Neural crest cell (in vitro differentiated cells): ENCODE data around the gene SERHL2. TPM values are rescaled to one million over a fixed set of nuclear protein-coding genes. Genes with fewer than 3 reads are reported as not detected.
"Not testable (repeated sequence)": the region's sequence is repeated elsewhere in the genome, so short reads cannot be mapped to it uniquely, and the experiment has no call there.

ENCODE experiments used
- DNase-seq: peaks from one replicate; pipeline ENCODE4 v3.0.0; 2021; ENCODE audit warnings: low read depth, mixed read lengths, low spot score
- H3K27ac Mint-ChIP-seq: one replicate; pipeline ENCODE4 v1.8.0; 2021; ENCODE audit warnings: mild to moderate bottlenecking, mixed read lengths; ENCODE audit not compliant: unreplicated experiment
- H3K27me3 Mint-ChIP-seq: 2 replicates; pipeline ENCODE4 v1.8.0; 2021; ENCODE audit warnings: low read depth, mild to moderate bottlenecking, mixed read lengths
- H3K36me3 Mint-ChIP-seq: 2 replicates; pipeline ENCODE4 v1.8.0; 2021; ENCODE audit warnings: low read depth, mild to moderate bottlenecking, mixed read lengths
- H3K4me1 Mint-ChIP-seq: 2 replicates; pipeline ENCODE4 v1.8.0; 2021; ENCODE audit warnings: mixed read lengths
- H3K4me3 Mint-ChIP-seq: one replicate; pipeline ENCODE4 v1.8.0; 2021; ENCODE audit warnings: mild to moderate bottlenecking, mixed read lengths
- H3K9me3 Mint-ChIP-seq: 2 replicates; pipeline ENCODE4 v1.8.0; 2021; ENCODE audit warnings: mixed read lengths
- long read RNA-seq: library from polyadenylated mRNA; unstranded; transcript quantifications from one replicate; pipeline ENCODE4 v2.0.0, GENCODE V29; 2020
- total RNA-seq: library from RNA; stranded (reverse); gene quantifications from 2 replicates; pipeline ENCODE4 v1.2.1, GENCODE V29; 2021
- TF ChIP-seq, protein P1 (sequence below): fragments of 200-600 bp; sonication (generic); conservative IDR thresholded peaks from 2 replicates; pipeline ENCODE4 v1.5.0; 2021; ENCODE audit warnings: antibody characterized with exemption, mild to moderate bottlenecking

SERHL2 gene, protein sequence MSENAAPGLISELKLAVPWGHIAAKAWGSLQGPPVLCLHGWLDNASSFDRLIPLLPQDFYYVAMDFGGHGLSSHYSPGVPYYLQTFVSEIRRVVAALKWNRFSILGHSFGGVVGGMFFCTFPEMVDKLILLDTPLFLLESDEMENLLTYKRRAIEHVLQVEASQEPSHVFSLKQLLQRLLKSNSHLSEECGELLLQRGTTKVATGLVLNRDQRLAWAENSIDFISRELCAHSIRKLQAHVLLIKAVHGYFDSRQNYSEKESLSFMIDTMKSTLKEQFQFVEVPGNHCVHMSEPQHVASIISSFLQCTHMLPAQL
- total RNA-seq = 0.36 and 0.63 TPM in 2 replicates
- long read RNA-seq, partial matches to known transcripts = 0 of 3 reads
- long read RNA-seq, other reads (novel, unspliced or antisense) = 3 of 3 reads

DNA sequence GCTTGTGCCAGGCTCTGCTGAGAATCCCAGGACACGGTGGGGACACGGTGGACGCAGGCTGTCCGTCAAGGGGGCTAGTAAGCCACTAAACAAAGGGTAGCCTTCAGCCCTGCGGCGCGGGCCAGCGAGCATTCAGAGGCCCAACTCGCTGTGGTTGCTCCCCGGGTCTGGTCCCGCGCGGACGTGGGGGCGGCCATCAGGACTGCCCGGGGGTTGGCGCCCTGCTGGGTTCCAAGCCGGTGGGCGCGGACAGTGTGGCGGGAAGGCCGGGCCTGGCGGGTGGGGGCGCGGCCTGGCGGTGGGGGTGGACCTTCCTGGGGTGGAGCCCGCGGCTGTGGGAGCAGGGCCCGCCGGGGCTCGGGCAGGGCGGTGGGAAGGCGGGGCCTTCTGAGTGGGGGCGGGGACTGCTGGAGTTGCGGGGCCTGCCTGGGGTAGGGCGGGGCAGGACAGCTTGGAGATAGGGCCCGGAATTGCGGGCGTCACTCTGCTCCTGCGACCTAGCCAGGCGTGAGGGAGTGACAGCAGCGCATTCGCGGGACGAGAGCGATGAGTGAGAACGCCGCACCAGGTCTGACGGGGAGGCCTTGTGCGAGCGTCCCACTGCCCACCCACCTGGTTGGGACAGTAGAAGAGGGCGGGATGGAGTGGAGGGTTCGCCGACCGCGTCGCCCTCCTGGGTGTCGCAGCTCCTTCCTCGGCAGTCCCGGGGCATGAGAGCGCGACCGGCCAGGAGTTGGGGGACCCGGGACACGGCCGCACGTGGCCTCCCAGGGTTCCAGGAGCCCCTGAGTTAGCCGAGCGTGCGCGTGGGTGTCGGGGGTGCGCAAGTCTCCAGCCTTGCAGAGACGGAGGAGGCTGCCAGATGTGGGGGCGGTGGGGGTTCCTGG lies at the start of gene SERHL2:
Gene SERHL2, plus strand, starts transcription at position 482 of the 887 bp plus-strand sequence. Its CDS starts 65 bp downstream, at position 547.
- H3K27ac Mint-ChIP-seq = peak within 1 kb of the TSS; percentile 88
- TF ChIP-seq, protein P1, sequence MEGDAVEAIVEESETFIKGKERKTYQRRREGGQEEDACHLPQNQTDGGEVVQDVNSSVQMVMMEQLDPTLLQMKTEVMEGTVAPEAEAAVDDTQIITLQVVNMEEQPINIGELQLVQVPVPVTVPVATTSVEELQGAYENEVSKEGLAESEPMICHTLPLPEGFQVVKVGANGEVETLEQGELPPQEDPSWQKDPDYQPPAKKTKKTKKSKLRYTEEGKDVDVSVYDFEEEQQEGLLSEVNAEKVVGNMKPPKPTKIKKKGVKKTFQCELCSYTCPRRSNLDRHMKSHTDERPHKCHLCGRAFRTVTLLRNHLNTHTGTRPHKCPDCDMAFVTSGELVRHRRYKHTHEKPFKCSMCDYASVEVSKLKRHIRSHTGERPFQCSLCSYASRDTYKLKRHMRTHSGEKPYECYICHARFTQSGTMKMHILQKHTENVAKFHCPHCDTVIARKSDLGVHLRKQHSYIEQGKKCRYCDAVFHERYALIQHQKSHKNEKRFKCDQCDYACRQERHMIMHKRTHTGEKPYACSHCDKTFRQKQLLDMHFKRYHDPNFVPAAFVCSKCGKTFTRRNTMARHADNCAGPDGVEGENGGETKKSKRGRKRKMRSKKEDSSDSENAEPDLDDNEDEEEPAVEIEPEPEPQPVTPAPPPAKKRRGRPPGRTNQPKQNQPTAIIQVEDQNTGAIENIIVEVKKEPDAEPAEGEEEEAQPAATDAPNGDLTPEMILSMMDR = no peak
- H3K4me3 Mint-ChIP-seq = peak within 1 kb of the TSS; percentile 86
- peaks cover 4% of the 10 kb centered on the region for H3K9me3 Mint-ChIP-seq
- no peaks in the 10 kb centered on the region for H3K36me3 Mint-ChIP-seq
- H3K4me1 Mint-ChIP-seq = peaks cover 11% of the 10 kb centered on the region
- DNase-seq = peak; percentile 94
- peaks cover 18% of the 10 kb centered on the region for H3K27me3 Mint-ChIP-seq

DNA sequence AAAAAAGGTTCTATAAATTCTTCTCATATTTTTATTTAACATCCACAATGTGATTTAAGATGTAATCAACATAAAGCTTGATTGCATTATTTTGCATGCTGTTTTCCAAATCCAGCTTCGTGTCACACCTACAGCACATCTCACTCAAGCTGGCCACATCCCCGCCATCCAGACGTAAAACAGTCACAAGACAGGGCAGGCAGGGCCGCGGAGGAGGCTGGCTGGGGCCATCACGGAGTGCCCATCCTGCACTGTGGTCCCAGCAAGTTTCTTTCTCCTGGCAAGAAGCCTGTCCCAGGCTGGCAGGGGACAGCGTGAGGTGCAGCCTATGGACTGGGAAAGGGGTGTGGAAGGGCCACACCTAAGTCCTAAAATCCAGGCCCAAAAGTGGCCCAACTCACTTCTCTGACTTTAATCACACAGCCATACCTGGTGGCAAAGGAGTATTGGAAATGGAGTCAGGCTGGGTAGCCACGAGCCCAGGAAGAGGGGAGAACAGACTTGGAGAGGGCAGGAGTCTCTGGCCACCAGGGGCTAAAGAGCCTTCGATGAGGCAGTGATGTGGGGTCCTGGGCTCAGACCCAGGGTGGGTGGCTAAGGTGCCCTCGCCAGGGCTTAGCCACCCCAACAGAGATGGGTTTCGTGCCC lies 45.3 kb upstream of the SERHL2 start:
- not testable (repeated sequence) for H3K4me1 Mint-ChIP-seq, DNase-seq, H3K36me3 Mint-ChIP-seq, H3K9me3 Mint-ChIP-seq, H3K27me3 Mint-ChIP-seq, H3K4me3 Mint-ChIP-seq
- H3K27ac Mint-ChIP-seq = peak overlapping the region; percentile 67

DNA sequence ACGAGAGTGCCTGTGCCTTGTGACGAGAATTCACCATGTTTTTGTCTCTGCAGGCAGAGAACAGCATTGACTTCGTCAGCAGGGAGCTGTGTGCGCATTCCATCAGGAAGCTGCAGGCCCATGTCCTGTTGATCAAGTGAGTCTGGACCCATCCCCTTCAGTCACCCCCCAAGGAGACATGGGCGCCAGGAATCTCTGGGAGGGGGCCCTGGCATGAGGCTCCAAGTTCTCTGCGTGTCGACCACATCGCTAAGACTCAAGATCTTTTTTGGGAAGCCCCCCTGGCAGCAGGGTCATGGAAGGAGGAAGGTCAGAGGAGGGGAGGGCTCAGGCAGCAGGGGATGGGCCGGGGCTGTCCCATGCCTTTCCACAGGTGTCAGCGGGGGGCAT lies 44.8 kb upstream of the SERHL2 start:
- not testable (repeated sequence) for H3K4me1 Mint-ChIP-seq, H3K27me3 Mint-ChIP-seq, H3K36me3 Mint-ChIP-seq, DNase-seq, H3K9me3 Mint-ChIP-seq, H3K4me3 Mint-ChIP-seq, H3K27ac Mint-ChIP-seq

DNA sequence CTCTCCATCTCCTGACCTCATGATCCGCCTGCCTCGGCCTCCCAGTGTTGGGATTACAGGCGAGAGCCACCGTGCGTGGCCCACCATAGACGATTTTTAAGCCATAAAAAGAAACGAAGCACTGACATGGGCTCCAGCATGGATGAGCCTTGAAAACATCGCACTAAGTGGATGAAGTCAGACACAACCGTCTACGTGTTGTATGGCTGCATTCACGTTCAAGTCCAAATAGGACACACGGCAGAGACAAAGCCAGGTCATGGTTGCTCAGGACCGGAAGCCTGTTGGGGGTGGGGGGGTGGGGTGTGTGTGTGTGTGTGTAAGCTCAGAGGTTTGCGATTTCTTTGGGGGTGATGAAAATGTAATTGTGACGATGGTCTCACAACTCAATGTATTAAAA lies 44.2 kb upstream of the SERHL2 start:
- Mint-ChIP-seq H3K27me3 (no peaks in the 10 kb centered on the region), H3K36me3 (no peaks in the 10 kb centered on the region), H3K4me3 (peak overlapping the region; percentile 23), H3K27ac (no peak overlapping the region), H3K4me1 (no peaks in the 10 kb centered on the region), H3K9me3 (no peaks in the 10 kb centered on the region)
- TF ChIP-seq, protein P1 = no peak
- DNase-seq = no peak

DNA sequence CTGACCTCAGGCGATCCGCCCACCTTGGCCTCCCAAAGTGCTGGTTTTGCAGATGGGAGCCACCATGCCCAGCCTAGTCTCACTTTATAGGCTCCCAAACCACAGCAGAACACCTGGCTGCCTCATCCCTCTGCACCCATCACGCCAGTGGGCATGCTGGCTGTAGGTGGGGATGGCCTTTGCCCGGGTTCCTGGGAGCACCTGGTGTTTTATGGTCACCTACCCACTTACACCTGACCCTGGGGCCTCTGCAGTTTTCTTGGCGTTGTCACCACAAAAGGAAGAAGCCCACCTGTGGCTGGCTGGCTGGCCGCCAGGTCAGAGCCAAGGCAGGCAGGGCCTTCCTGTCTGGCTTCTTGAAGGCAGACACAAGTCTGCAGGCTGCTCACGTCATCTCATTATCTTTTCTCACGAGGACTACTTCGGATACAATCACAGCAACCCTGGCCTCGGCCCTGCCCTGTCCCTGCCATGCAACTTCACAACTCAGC lies 42.3 kb upstream of the SERHL2 start:
- H3K4me1 Mint-ChIP-seq = no peaks in the 10 kb centered on the region
- no peak for DNase-seq
- TF ChIP-seq, protein P1 = no peak
- no peak overlapping the region for H3K4me3 Mint-ChIP-seq
- no peak overlapping the region for H3K27ac Mint-ChIP-seq
- no peaks in the 10 kb centered on the region for H3K36me3 Mint-ChIP-seq
- H3K27me3 Mint-ChIP-seq = no peaks in the 10 kb centered on the region
- no peaks in the 10 kb centered on the region for H3K9me3 Mint-ChIP-seq

DNA sequence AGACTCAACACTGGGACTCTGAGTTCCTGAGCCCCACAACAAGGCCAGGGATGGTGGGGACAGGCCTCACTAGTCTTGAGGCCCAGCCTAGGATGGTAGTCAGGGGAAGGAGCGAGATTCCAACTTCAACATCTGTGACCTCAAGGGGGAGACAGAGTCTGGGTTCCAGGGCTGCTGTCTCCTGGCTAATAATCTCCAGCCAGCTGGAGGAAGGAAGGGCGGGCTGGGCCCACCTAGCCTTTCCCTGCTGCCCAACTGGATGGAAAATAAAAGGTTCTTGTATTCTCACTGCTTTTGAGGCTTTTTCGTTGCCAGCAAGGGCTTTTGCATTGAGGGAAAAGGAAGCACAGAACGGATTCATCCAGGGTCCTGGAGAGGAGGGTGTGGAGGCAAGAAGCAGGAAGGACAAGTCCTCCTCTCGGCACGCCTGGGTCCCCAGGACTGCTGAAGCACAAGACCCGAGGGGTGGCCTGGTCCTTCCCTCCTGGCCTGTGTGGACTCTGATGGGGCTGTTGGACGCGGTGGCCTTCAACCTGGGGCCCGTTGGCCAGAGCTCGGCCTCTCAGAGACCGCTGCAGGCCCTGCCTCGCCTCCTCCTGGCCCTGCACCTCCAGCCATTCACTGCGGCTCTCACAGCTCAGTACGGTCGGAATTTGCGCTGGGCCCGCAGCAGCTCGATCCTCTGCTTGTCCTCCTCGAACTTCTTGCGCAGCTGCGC lies 41.3 kb upstream of the SERHL2 start:
- not testable (repeated sequence) for H3K27me3 Mint-ChIP-seq, H3K4me1 Mint-ChIP-seq, H3K9me3 Mint-ChIP-seq, H3K36me3 Mint-ChIP-seq, H3K27ac Mint-ChIP-seq
- peak; percentile 31 for DNase-seq
- H3K4me3 Mint-ChIP-seq = peak overlapping the region; percentile 81
- TF ChIP-seq, protein P1 = peak; percentile 56

DNA sequence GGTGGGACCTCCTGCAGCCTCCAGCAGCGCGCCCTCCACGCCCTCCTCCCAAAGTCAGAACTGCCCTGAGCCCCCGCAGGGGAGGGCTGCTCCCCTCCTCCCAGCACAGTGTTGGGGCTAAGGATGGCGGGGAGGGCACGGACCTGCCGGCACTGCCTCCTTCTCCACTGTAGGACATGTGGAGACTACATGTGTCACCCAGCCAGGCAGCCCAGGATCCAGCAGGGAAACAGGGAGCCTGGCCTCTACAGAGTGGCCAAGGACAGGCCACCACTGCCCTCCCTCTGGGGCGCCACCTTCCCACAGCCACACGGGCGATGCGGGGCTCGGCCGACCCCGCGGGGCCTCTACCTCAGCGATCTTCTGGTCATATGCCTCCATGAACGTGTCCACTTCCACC lies 39.4 kb upstream of the SERHL2 start:
- not testable (repeated sequence) for H3K27ac Mint-ChIP-seq, H3K9me3 Mint-ChIP-seq, DNase-seq, H3K27me3 Mint-ChIP-seq, H3K4me1 Mint-ChIP-seq, H3K36me3 Mint-ChIP-seq, H3K4me3 Mint-ChIP-seq

DNA sequence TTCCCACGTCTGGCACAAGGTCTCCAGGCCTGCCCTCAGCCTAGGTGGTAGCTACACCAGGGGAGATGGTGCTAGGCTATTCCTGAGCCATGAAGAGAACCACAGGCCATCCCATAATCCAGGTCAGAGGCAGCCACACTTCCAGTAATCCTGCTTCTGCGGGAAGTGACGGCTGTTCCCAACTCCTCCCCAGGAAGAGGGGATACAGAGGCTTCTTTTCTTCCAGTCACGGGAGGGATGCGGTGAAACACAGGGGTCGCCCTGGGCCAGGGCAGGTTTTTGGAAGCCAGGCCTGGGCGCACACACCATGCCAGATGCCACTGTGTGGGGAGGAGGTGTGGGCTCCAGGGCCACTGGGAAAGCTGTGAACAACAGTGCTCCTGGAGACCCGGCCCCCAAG lies 38.5 kb upstream of the SERHL2 start:
- not testable (repeated sequence) for H3K27me3 Mint-ChIP-seq, DNase-seq, H3K4me3 Mint-ChIP-seq, H3K36me3 Mint-ChIP-seq, H3K9me3 Mint-ChIP-seq, H3K27ac Mint-ChIP-seq
- peaks cover 12% of the 10 kb centered on the region for H3K4me1 Mint-ChIP-seq
